DND-41 (cell line): ENCODE results near the gene NME7.

Source experiments
- EZH2 ChIP-seq: IDR thresholded peaks from 3 replicates; pipeline ENCODE4 v1.6.1; 2012; ENCODE audit warnings: borderline replicate concordance, low read depth, mild to moderate bottlenecking, moderate library complexity, low read length, inconsistent platforms; ENCODE audit not compliant: severe bottlenecking
- TF ChIP-seq, protein P1 (sequence below): IDR thresholded peaks from 2 replicates; pipeline ENCODE4 v1.5.1; 2012; ENCODE audit warnings: borderline replicate concordance, low read length, moderate library complexity, mild to moderate bottlenecking; ENCODE audit not compliant: poor library complexity, severe bottlenecking; ENCODE audit errors: extremely low read depth

DNA sequence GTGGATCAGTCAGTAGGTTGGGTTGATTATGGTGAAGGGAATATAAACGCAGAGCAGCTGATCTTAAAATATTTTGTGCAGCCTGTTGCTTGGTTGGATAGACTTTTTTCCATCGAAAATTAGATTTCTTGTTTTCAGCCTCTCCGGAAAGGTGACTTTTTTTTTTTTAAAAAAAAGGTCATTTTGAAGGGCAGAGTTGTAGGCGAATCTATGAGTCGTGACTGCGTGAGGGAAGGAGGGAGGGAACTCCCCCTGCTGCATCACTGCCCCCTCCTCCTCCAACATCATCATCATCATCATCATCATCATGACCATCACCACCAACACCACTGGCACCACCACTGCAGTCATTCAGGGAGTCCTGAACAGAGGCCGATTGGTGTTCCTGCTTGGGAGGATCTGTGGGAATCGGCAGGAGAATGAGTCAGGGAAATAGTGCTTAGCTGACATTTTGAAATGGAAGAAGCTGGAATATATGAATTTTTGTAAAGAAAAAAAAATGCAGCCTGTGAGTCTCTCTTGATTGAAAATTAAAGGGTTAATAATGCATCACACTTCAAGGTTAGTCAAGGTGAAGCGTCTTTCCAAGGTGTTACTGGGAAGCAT is 259.9 kb downstream of the NME7 start:
- TF ChIP-seq, protein P1, sequence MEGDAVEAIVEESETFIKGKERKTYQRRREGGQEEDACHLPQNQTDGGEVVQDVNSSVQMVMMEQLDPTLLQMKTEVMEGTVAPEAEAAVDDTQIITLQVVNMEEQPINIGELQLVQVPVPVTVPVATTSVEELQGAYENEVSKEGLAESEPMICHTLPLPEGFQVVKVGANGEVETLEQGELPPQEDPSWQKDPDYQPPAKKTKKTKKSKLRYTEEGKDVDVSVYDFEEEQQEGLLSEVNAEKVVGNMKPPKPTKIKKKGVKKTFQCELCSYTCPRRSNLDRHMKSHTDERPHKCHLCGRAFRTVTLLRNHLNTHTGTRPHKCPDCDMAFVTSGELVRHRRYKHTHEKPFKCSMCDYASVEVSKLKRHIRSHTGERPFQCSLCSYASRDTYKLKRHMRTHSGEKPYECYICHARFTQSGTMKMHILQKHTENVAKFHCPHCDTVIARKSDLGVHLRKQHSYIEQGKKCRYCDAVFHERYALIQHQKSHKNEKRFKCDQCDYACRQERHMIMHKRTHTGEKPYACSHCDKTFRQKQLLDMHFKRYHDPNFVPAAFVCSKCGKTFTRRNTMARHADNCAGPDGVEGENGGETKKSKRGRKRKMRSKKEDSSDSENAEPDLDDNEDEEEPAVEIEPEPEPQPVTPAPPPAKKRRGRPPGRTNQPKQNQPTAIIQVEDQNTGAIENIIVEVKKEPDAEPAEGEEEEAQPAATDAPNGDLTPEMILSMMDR: no peak
- no peak for TF ChIP-seq EZH2
